K562 (cell line): ENCODE measurements around the gene CCDC148. TPM values are rescaled to one million over a fixed set of nuclear protein-coding genes. Genes with fewer than 3 reads are reported as not detected.
A peak's percentile ranks its signal among the peaks of the same experiment; 100 is the strongest.

Experiments used
- ATAC-seq: fragments of 200-7000 bp; cut with Tn5 transposase; 3 replicates; pipeline ENCODE4 v1.9.1; 2020; ENCODE audit warnings: moderate library complexity
- BruUV-seq: library from RNA; stranded (reverse); fragments of 400-500 nt; replicated peaks from 2 replicates; lab custom pipeline; 2021; lab: Mats Ljungman, UMichigan
- CTCF ChIA-PET: fragments of 300-600 bp; formaldehyde crosslinking; extraction: SDS; loops from one replicate; lab custom pipeline; 2021; ENCODE audit warnings: low intra/inter-chr PET ratio; lab: Yijun Ruan, JAX
- POLR2A ChIA-PET: fragments of 300-600, 350-650 bp; sonication (Branson Sonifier 250); formaldehyde crosslinking; extraction: SDS; loops from one replicate; lab custom pipeline; 2021; ENCODE audit warnings: antibody characterized with exemption, inconsistent platforms; lab: Yijun Ruan, JAX
- DNase-seq, 4 experiments: peaks; one replicate each; pipeline versions ENCODE4 v3.0.0 to v3.0.0-alpha.2; 2011 to 2018; ENCODE audit warnings: low spot score in 3 of 4, mixed read lengths in 3 of 4; ENCODE audit errors: extremely low read depth in 1 of 4
- FAIRE-seq: peaks from 2 replicates; lab custom pipeline; 2011; peaks lifted over from hg19 to GRCh38; lab: Jason Lieb, UNC
- H2AFZ ChIP-seq: 2 replicates; pipeline ENCODE4 v1.6.0; 2011; ENCODE audit warnings: low read depth, low read length, control low read depth, inconsistent platforms
- H3K27ac ChIP-seq: fragments of 200-600 bp; 3 replicates; pipeline ENCODE4 v1.8.0; 2011; ENCODE audit warnings: low read depth, mild to moderate bottlenecking, control low read depth, inconsistent platforms, low read length, moderate library complexity, mixed read lengths; ENCODE audit errors: extremely low read depth
- H3K27me3 ChIP-seq, 2 experiments: fragments of 300-600 bp in 1 of 2; 2 replicates in 1 of 2; 3 replicates in 1 of 2; pipeline versions ENCODE4 v1.6.0 to v1.8.0; 2011; ENCODE audit warnings: inconsistent platforms in 2 of 2, low read length in 2 of 2, mild to moderate bottlenecking in 1 of 2, mixed read lengths in 1 of 2, moderate library complexity in 1 of 2; ENCODE audit not compliant: control insufficient read depth in 2 of 2, insufficient read depth in 2 of 2
- H3K36me3 ChIP-seq: fragments of 300-600 bp; 3 replicates; pipeline ENCODE4 v1.8.0; 2011; ENCODE audit warnings: mild to moderate bottlenecking, low read length, inconsistent platforms; ENCODE audit not compliant: control insufficient read depth, insufficient read depth
- H3K4me1 ChIP-seq, 2 experiments: fragments of 200-600 bp in 1 of 2; replicated peaks in 1 of 2; 2 replicates in 1 of 2; 3 replicates in 1 of 2; pipeline versions ENCODE4 v1.5.1 to v1.8.0; 2011; ENCODE audit warnings: inconsistent platforms in 2 of 2, low read length in 2 of 2, mild to moderate bottlenecking in 1 of 2, mixed read lengths in 1 of 2, moderate library complexity in 1 of 2; ENCODE audit not compliant: control insufficient read depth in 2 of 2, insufficient read depth in 2 of 2
- H3K4me2 ChIP-seq: 2 replicates; pipeline ENCODE4 v1.6.1; 2011; ENCODE audit warnings: low read length, control low read depth, inconsistent platforms, mixed read lengths; ENCODE audit not compliant: insufficient read depth
- H3K4me3 ChIP-seq: fragments of 200-600 bp; sonication (generic), shearing (Covaris generic); 2 replicates; pipeline ENCODE4 v1.5.1; 2016; ENCODE audit warnings: control low read depth, inconsistent platforms
- H3K79me2 ChIP-seq: fragments of 200-600 bp; 3 replicates; pipeline ENCODE4 v1.8.0; 2011; ENCODE audit warnings: low read length, inconsistent platforms; ENCODE audit not compliant: control insufficient read depth, insufficient read depth
- H3K9ac ChIP-seq, 2 experiments: 2 replicates each; pipeline versions ENCODE4 v1.6.0 to v1.6.1; 2011; ENCODE audit warnings: low read depth in 2 of 2, low read length in 2 of 2, control low read depth in 1 of 2, inconsistent platforms in 1 of 2, mild to moderate bottlenecking in 1 of 2, mixed read lengths in 1 of 2; ENCODE audit not compliant: insufficient read depth in 1 of 2
- H3K9me1 ChIP-seq: one replicate; pipeline ENCODE4 v1.6.0; 2011; ENCODE audit warnings: inconsistent platforms, mild to moderate bottlenecking, low read length, moderate library complexity; ENCODE audit not compliant: control insufficient read depth, insufficient read depth
- H3K9me3 ChIP-seq: replicated peaks from 2 replicates; pipeline ENCODE4 v1.5.1; 2011; ENCODE audit warnings: low read depth, low read length, inconsistent platforms; ENCODE audit not compliant: control insufficient read depth, insufficient read depth
- H4K20me1 ChIP-seq: replicated peaks from 2 replicates; pipeline ENCODE4 v1.6.1; 2011; ENCODE audit warnings: low read length, inconsistent platforms, mixed read lengths; ENCODE audit not compliant: control insufficient read depth, insufficient read depth
- CHCHD3 ChIP-seq: fragments of 250-450 bp; sonication (Bioruptor Pico); IDR thresholded peaks from 2 replicates; pipeline ENCODE4 v2.1.2; 2022; ENCODE audit warnings: mild to moderate bottlenecking
- VEZF1 ChIP-seq: fragments of 200-800 bp; sonication (Bioruptor generic); IDR thresholded peaks from 2 replicates; pipeline ENCODE4 v1.6.1; 2017; ENCODE audit warnings: missing genetic modification characterization, missing compliant biosample characterization
- ZBTB33 ChIP-seq: sonication (generic); formaldehyde crosslinking; IDR thresholded peaks from 2 replicates; pipeline ENCODE4 v1.8.1; 2023; ENCODE audit warnings: mild to moderate bottlenecking, missing genetic modification reagents
- ZNF175 ChIP-seq: fragments of 200-800 bp; sonication (Bioruptor generic); IDR thresholded peaks from 2 replicates; pipeline ENCODE4 v1.6.1; 2016; ENCODE audit warnings: low read depth, mild to moderate bottlenecking, missing genetic modification characterization, missing compliant biosample characterization
- ZNF586 ChIP-seq: fragments of 450-650 bp; formaldehyde crosslinking; conservative IDR thresholded peaks from 2 replicates; pipeline ENCODE4 v1.4.0; 2020; ENCODE audit warnings: mild to moderate bottlenecking, moderate library complexity
- WGBS: fragments of 100-300 bp; shearing (Covaris generic); methylation state at CpG from one replicate; pipeline ENCODE4 v1.1.6; 2016; ENCODE audit warnings: low coverage, mixed read lengths; ENCODE audit not compliant: insufficient coverage; ENCODE audit errors: missing lambda C conversion rate; 5-methylcytosine and 5-hydroxymethylcytosine counted together
- in situ Hi-C: fragments of 300-500 bp; cut with MboI; formaldehyde crosslinking; loops from 4 replicates; pipeline ENCODE4 v1.15.0; 2018; ENCODE audit warnings: inconsistent platforms, mixed read lengths
- intact Hi-C: fragments of 100-400 bp; cut with micrococcal nuclease; formaldehyde crosslinking; loops from 2 replicates; pipeline ENCODE4 v1.14.2; 2022
- polyA plus RNA-seq, 8 experiments: library from polyadenylated mRNA; depleted of rRNA in 4 of 8; stranded (reverse) in 5 of 8; unstranded in 3 of 8; fragments of >200 nt; fragmentation: Nextera tagmentation in 2 of 8; fragmentation: Illumina TruSeq in 1 of 8; extraction: Ambion mirVana in 2 of 8; extraction: Trizol in 1 of 8; gene quantifications; 2 replicates each; pipeline versions ENCODE4 v1.2.1 to v1.2.3, GENCODE V29; 2011 to 2014; ENCODE audit warnings: inconsistent platforms in 1 of 8, missing spikeins in 1 of 8
- total RNA-seq, 7 experiments: library from RNA; depleted of rRNA in 6 of 7; stranded (reverse); fragments of >200 nt in 6 of 7; fragmentation: Illumina TruSeq in 2 of 7; extraction: Trizol in 2 of 7; gene quantifications; 2 replicates each; pipeline versions ENCODE4 v1.2.1 to v1.2.3, GENCODE V29; 2011 to 2021; ENCODE audit warnings: low replicate concordance in 1 of 7

The CCDC148 gene
- total and polyA plus RNA-seq, 9 of the 15 experiments (the other 6 are each of a cell fraction or from before 2014, with no cell fraction given): 0.10 to 1.4 (median 0.65) TPM

GRCh38 chr2:158484892-158485556 lies 28.5 kb upstream of the CCDC148 start:
- Histone ChIP-seq H3K27me3 (no peaks in the 10 kb centered on the region), H3K9me3 (no peaks in the 10 kb centered on the region), H4K20me1 (peaks cover 4% of the 10 kb centered on the region; the same call in 1 of the 2 replicates), H3K4me3 (no peak overlapping the region), H3K4me2 (no peak overlapping the region), H3K9ac (no peak overlapping the region), H3K36me3 (no peaks in the 10 kb centered on the region), H3K79me2 (peaks cover 87% of the 10 kb centered on the region), H3K9me1 (no peaks in the 10 kb centered on the region), H3K4me1 (peaks cover 3 to 9% of the 10 kb centered on the region in 2 experiments; a peak in 2 of 5 replicates), H2AFZ (no peak overlapping the region), H3K27ac (no peak overlapping the region)
- intact Hi-C loops (no loop called here), in situ Hi-C loops (no loop called here)
- no peak for TF ChIP-seq VEZF1 (CRISPR knock-in tag)
- TF ChIP-seq CHCHD3 (CRISPR knock-in tag): no peak
- TF ChIP-seq ZBTB33 (CRISPR knock-in tag): no peak
- no peak for TF ChIP-seq ZNF175 (CRISPR knock-in tag)
- no peak for TF ChIP-seq ZNF586 (CRISPR knock-in tag)
- no peak for ATAC-seq
- WGBS: 72% methylated on average over 8 of the region's 8 CpGs
- no peak for DNase-seq
- CTCF ChIA-PET: no interaction called here
- no TSS peak for BruUV-seq
- POLR2A ChIA-PET: interaction anchor here (0.6 kb wide), 1 partner anchor 28 kb away, joined by 3 read pairs; no protein-coding TSS in a partner anchor
- peak; percentile 49 for FAIRE-seq
